Neural cell (in vitro differentiated cells): ENCODE results near the gene FAM43A. TPM values are rescaled to one million over a fixed set of nuclear protein-coding genes. Genes with fewer than 3 reads are reported as not detected.

ENCODE experiments used
- H2AFZ ChIP-seq: fragments of 200-600, 300-800 bp; sonication (generic), shearing (Covaris generic); 2 replicates; pipeline ENCODE4 v1.6.0; 2014; ENCODE audit warnings: low read depth, mild to moderate bottlenecking, antibody characterized with exemption, low read length, moderate library complexity
- H3F3A ChIP-seq: fragments of 200-600 bp; shearing (Covaris generic); 2 replicates; pipeline ENCODE4 v1.6.1; 2016; ENCODE audit warnings: mild to moderate bottlenecking, moderate library complexity, mixed read lengths, antibody characterized with exemption, low read length; ENCODE audit not compliant: insufficient read depth, poor library complexity, severe bottlenecking
- H3K27ac ChIP-seq: fragments of 200-600, 300-800 bp; sonication (generic), shearing (Covaris generic); 2 replicates; pipeline ENCODE4 v1.5.1; 2014; ENCODE audit warnings: mild to moderate bottlenecking, low read length, moderate library complexity
- H3K27me3 ChIP-seq: fragments of 300-800, 200-600 bp; sonication (generic), shearing (Covaris generic); 2 replicates; pipeline ENCODE4 v1.6.0; 2014; ENCODE audit warnings: mild to moderate bottlenecking, low read depth, low read length, moderate library complexity; ENCODE audit not compliant: insufficient read depth
- H3K36me3 ChIP-seq: fragments of 300-800, 200-600 bp; sonication (generic), shearing (Covaris generic); 2 replicates; pipeline ENCODE4 v1.5.1; 2014; ENCODE audit warnings: mild to moderate bottlenecking, antibody characterized with exemption, low read length, moderate library complexity; ENCODE audit not compliant: insufficient read depth
- H3K4me2 ChIP-seq: fragments of 300-800, 200-600 bp; sonication (generic), shearing (Covaris generic); 2 replicates; pipeline ENCODE4 v1.6.0; 2014; ENCODE audit warnings: mild to moderate bottlenecking, low read length
- H3K4me3 ChIP-seq: fragments of 300-800, 200-600 bp; sonication (generic), shearing (Covaris generic); 2 replicates; pipeline ENCODE4 v1.5.1; 2014; ENCODE audit warnings: mild to moderate bottlenecking, low read length, moderate library complexity
- H3K79me2 ChIP-seq: fragments of 200-600 bp; shearing (Covaris generic); replicated peaks from 2 replicates; pipeline ENCODE4 v1.6.0; 2014; ENCODE audit warnings: mild to moderate bottlenecking, low read length, moderate library complexity; ENCODE audit not compliant: insufficient read depth
- H3K9ac ChIP-seq: fragments of 300-800, 200-600 bp; sonication (generic), shearing (Covaris generic); 2 replicates; pipeline ENCODE4 v1.6.1; 2016; ENCODE audit warnings: mild to moderate bottlenecking, low read length, mixed read lengths
- H3K9me2 ChIP-seq: fragments of 200-600 bp; shearing (Covaris generic); 2 replicates; pipeline ENCODE4 v1.6.1; 2016; ENCODE audit warnings: mild to moderate bottlenecking, low read length, mixed read lengths; ENCODE audit not compliant: insufficient read depth
- H3K9me3 ChIP-seq: fragments of 200-600, 300-800 bp; sonication (generic), shearing (Covaris generic); 2 replicates; pipeline ENCODE4 v1.6.1; 2016; ENCODE audit warnings: mild to moderate bottlenecking, mixed run types, low read length, moderate library complexity, mixed read lengths
- H4K20me1 ChIP-seq: fragments of 200-600 bp; shearing (Covaris generic); 2 replicates; pipeline ENCODE4 v1.6.1; 2016; ENCODE audit warnings: mild to moderate bottlenecking, mixed run types; ENCODE audit not compliant: insufficient read depth
- CTCF ChIP-seq: fragments of 450-650 bp; IDR thresholded peaks from 2 replicates; pipeline ENCODE4 v1.5.1; 2014; ENCODE audit warnings: antibody characterized with exemption, mild to moderate bottlenecking, moderate library complexity; ENCODE audit not compliant: poor library complexity, severe bottlenecking
- EP300 ChIP-seq: fragments of 450-650 bp; conservative IDR thresholded peaks from 2 replicates; pipeline ENCODE4 v1.6.1; 2014; ENCODE audit warnings: antibody characterized with exemption, mild to moderate bottlenecking, moderate library complexity; ENCODE audit not compliant: poor library complexity, severe bottlenecking
- EZH2 ChIP-seq: fragments of 200-600, 300-800 bp; shearing (Covaris generic), sonication (generic); IDR thresholded peaks from 2 replicates; pipeline ENCODE4 v1.6.1; 2014; ENCODE audit warnings: antibody characterized with exemption, low read length, borderline replicate concordance, mild to moderate bottlenecking; ENCODE audit not compliant: insufficient read depth, poor library complexity, severe bottlenecking
- MXI1 ChIP-seq: fragments of 450-650 bp; conservative IDR thresholded peaks from 2 replicates; pipeline ENCODE4 v1.6.1; 2014; ENCODE audit warnings: antibody characterized with exemption, mild to moderate bottlenecking; ENCODE audit not compliant: poor library complexity, severe bottlenecking
- POLR2AphosphoS5 ChIP-seq: IDR thresholded peaks from 2 replicates; pipeline ENCODE4 v1.6.1; 2012
- RAD21 ChIP-seq: fragments of 450-650 bp; conservative IDR thresholded peaks from 2 replicates; pipeline ENCODE4 v1.6.1; 2014; ENCODE audit warnings: antibody characterized with exemption, mild to moderate bottlenecking, moderate library complexity
- REST ChIP-seq: IDR thresholded peaks from 2 replicates; pipeline ENCODE4 v1.6.1; 2012; ENCODE audit warnings: borderline replicate concordance
- SMC3 ChIP-seq: fragments of 450-650 bp; conservative IDR thresholded peaks from 2 replicates; pipeline ENCODE4 v1.6.1; 2014; ENCODE audit warnings: antibody characterized with exemption, mild to moderate bottlenecking, moderate library complexity; ENCODE audit not compliant: poor library complexity
- TAF1 ChIP-seq: IDR thresholded peaks from 2 replicates; pipeline ENCODE4 v1.6.1; 2012; ENCODE audit warnings: low read depth
- polyA plus RNA-seq: library from polyadenylated mRNA; depleted of rRNA; stranded (reverse); fragments of >200 nt; gene quantifications from 2 replicates; pipeline ENCODE4 v1.2.3, GENCODE V29; 2014

Gene FAM43A
- polyA plus RNA-seq, 1 donor from 2014 or later = 0.59 TPM

GRCh38 chr3:194657439-194657838 lies 28.2 kb upstream of the FAM43A start:
- Histone ChIP-seq H4K20me1 (no peaks in the 10 kb centered on the region), H3K4me3 (no peak overlapping the region), H3K9me2 (no peaks in the 10 kb centered on the region), H3F3A (no peaks in the 10 kb centered on the region), H3K27ac (no peak overlapping the region), H3K9me3 (no peaks in the 10 kb centered on the region), H3K36me3 (peaks cover 4% of the 10 kb centered on the region), H3K27me3 (no peaks in the 10 kb centered on the region), H3K9ac (no peak overlapping the region), H2AFZ (no peak overlapping the region), H3K79me2 (no peaks in the 10 kb centered on the region), H3K4me2 (no peak overlapping the region)
- TF ChIP-seq MXI1 = no peak
- TF ChIP-seq EP300 = no peak
- TF ChIP-seq EZH2 = no peak
- TF ChIP-seq REST = no peak
- TF ChIP-seq RAD21 = no peak
- no peak for TF ChIP-seq TAF1
- no peak for TF ChIP-seq CTCF
- no peak for TF ChIP-seq POLR2AphosphoS5
- no peak for TF ChIP-seq SMC3

GRCh38 chr3:194658477-194659242 lies 27.0 kb upstream of the FAM43A start:
- no peak for TF ChIP-seq RAD21
- Histone ChIP-seq H3K4me2 (no peak overlapping the region), H2AFZ (no peak overlapping the region), H3K79me2 (no peaks in the 10 kb centered on the region), H3K9ac (no peak overlapping the region), H3K27me3 (no peaks in the 10 kb centered on the region), H3K4me3 (no peak overlapping the region), H4K20me1 (no peaks in the 10 kb centered on the region), H3K9me3 (no peaks in the 10 kb centered on the region), H3F3A (no peaks in the 10 kb centered on the region), H3K36me3 (peaks cover 4% of the 10 kb centered on the region), H3K27ac (no peak overlapping the region), H3K9me2 (no peaks in the 10 kb centered on the region)

- Histone ChIP-seq H4K20me1 (no peaks in the 10 kb centered on the region), H3K36me3 (peaks cover 4% of the 10 kb centered on the region), H3K27ac (no peak overlapping the region), H3K9me3 (no peaks in the 10 kb centered on the region), H3K9me2 (no peaks in the 10 kb centered on the region), H3K4me3 (no peak overlapping the region), H3K79me2 (no peaks in the 10 kb centered on the region), H3K9ac (no peak overlapping the region), H2AFZ (no peak overlapping the region), H3F3A (no peaks in the 10 kb centered on the region), H3K27me3 (no peaks in the 10 kb centered on the region), H3K4me2 (no peak overlapping the region)
- TF ChIP-seq EZH2 (no peak), POLR2AphosphoS5 (no peak), SMC3 (no peak), CTCF (no peak), REST (no peak), RAD21 (no peak), MXI1 (no peak), TAF1 (no peak), EP300 (no peak)
These were observed 25.9 kb upstream of the FAM43A start for GRCh38 chr3:194659778-194660177.
